ENCODE measurements around the gene MAML2.

MAML2 gene

GRCh38 chr11:96195671-96196070 is 147.3 kb downstream of the MAML2 start:
- no peaks in the 10 kb centered on the region for H3K36me3 ChIP-seq (ENCODE audit: control insufficient read depth in 4 of 4, insufficient read depth in 4 of 4, low read length in 3 of 4)
- WGBS (ENCODE audit: insufficient coverage), result 100% methylated on average over 1 of the region's 3 CpGs
- DNase-seq, result no peak
- H3K27ac ChIP-seq (ENCODE audit: insufficient read depth in 1 of 2, low read depth in 1 of 2, low read length in 2 of 2, poor library complexity in 1 of 2, severe bottlenecking in 2 of 2), result no peak overlapping the region
- POLR2A ChIA-PET, result no interaction called here
- H3K4me1 ChIP-seq (ENCODE audit: control extremely low read depth in 1 of 4, control insufficient read depth in 4 of 4, insufficient read depth in 4 of 4, low read length in 3 of 4), result peaks cover 0 to 17% (median 7%) of the 10 kb centered on the region in 4 experiments
- no peaks in the 10 kb centered on the region for H3K27me3 ChIP-seq (replicated peaks in 2 of 5; ENCODE audit: control insufficient read depth in 4 of 5, insufficient read depth in 5 of 5, low read length in 4 of 5)
- H3K9me3 ChIP-seq (ENCODE audit: control extremely low read depth in 1 of 5, control insufficient read depth in 4 of 5, insufficient read depth in 2 of 5, low read depth in 1 of 5, low read length in 4 of 5), result no peaks in the 10 kb centered on the region
- no peak overlapping the region for H3K4me3 ChIP-seq (ENCODE audit: control insufficient read depth in 1 of 7, extremely low read depth in 1 of 7, insufficient read depth in 4 of 7, low read depth in 2 of 7, low read length in 6 of 7)
- CTCF ChIA-PET, result interaction anchor here (1.3 to 1.4 kb wide), 2 partner anchors 10 to 148 kb away, joined by 3 read pairs; partner anchors contain the start of gene MAML2

- DNase-seq, result no peak
- no peak overlapping the region for H3K27ac ChIP-seq (ENCODE audit: insufficient read depth in 1 of 2, low read depth in 1 of 2, low read length in 2 of 2, poor library complexity in 1 of 2, severe bottlenecking in 2 of 2)
- H3K4me3 ChIP-seq (ENCODE audit: control insufficient read depth in 1 of 7, extremely low read depth in 1 of 7, insufficient read depth in 4 of 7, low read depth in 2 of 7, low read length in 6 of 7), result peak overlapping the region in 1 of 7 experiments; percentile 10
- H3K36me3 ChIP-seq (ENCODE audit: control insufficient read depth in 4 of 4, insufficient read depth in 4 of 4, low read length in 3 of 4), result no peaks in the 10 kb centered on the region
- H3K9me3 ChIP-seq (ENCODE audit: control extremely low read depth in 1 of 5, control insufficient read depth in 4 of 5, insufficient read depth in 2 of 5, low read depth in 1 of 5, low read length in 4 of 5), result no peaks in the 10 kb centered on the region
- ChIA-PET CTCF (interaction anchor here (1.3 to 1.4 kb wide), 4 partner anchors 11 to 148 kb away, joined by 3 to 4 read pairs (median 3); partner anchors contain the start of gene MAML2), POLR2A (interaction anchor here (0.6 kb wide), 1 partner anchor 60 kb away, joined by 3 read pairs; no protein-coding TSS in a partner anchor)
- no CpG with 5 or more reads among the region's 1 CpG for WGBS (ENCODE audit: insufficient coverage)
- peaks cover 0 to 17% (median 8%) of the 10 kb centered on the region in 4 experiments for H3K4me1 ChIP-seq (ENCODE audit: control extremely low read depth in 1 of 4, control insufficient read depth in 4 of 4, insufficient read depth in 4 of 4, low read length in 3 of 4)
- H3K27me3 ChIP-seq (replicated peaks in 2 of 5; ENCODE audit: control insufficient read depth in 4 of 5, insufficient read depth in 5 of 5, low read length in 4 of 5), result no peaks in the 10 kb centered on the region
These were observed 148.2 kb downstream of the MAML2 start for GRCh38 chr11:96194581-96195374.

GRCh38 chr11:96193745-96194443 is 149.1 kb downstream of the MAML2 start:
- 93% methylated on average over 2 of the region's 4 CpGs for WGBS (ENCODE audit: insufficient coverage)
- CTCF ChIA-PET, result interaction anchor here (1.3 to 1.4 kb wide), 3 partner anchors 26 to 149 kb away, joined by 3 to 4 read pairs (median 3); partner anchors contain the start of gene MAML2
- peak overlapping the region in 1 of 7 experiments; percentile 10 for H3K4me3 ChIP-seq (ENCODE audit: control insufficient read depth in 1 of 7, extremely low read depth in 1 of 7, insufficient read depth in 4 of 7, low read depth in 2 of 7, low read length in 6 of 7)
- DNase-seq, result peak in 1 of 3 donors; percentile 19
- peaks cover 2 to 21% (median 12%) of the 10 kb centered on the region in 4 experiments for H3K4me1 ChIP-seq (ENCODE audit: control extremely low read depth in 1 of 4, control insufficient read depth in 4 of 4, insufficient read depth in 4 of 4, low read length in 3 of 4)
- H3K27ac ChIP-seq (ENCODE audit: insufficient read depth in 1 of 2, low read depth in 1 of 2, low read length in 2 of 2, poor library complexity in 1 of 2, severe bottlenecking in 2 of 2), result no peak overlapping the region
- no peaks in the 10 kb centered on the region for H3K36me3 ChIP-seq (ENCODE audit: control insufficient read depth in 4 of 4, insufficient read depth in 4 of 4, low read length in 3 of 4)
- POLR2A ChIA-PET, result interaction anchor here (0.6 to 0.7 kb wide), 2 partner anchors 61 to 89 kb away, joined by 3 read pairs; no protein-coding TSS in a partner anchor
- no peaks in the 10 kb centered on the region for H3K27me3 ChIP-seq (replicated peaks in 2 of 5; ENCODE audit: control insufficient read depth in 4 of 5, insufficient read depth in 5 of 5, low read length in 4 of 5)
- H3K9me3 ChIP-seq (ENCODE audit: control extremely low read depth in 1 of 5, control insufficient read depth in 4 of 5, insufficient read depth in 2 of 5, low read depth in 1 of 5, low read length in 4 of 5), result no peaks in the 10 kb centered on the region

- H3K9me3 ChIP-seq (ENCODE audit: control extremely low read depth in 1 of 5, control insufficient read depth in 4 of 5, insufficient read depth in 2 of 5, low read depth in 1 of 5, low read length in 4 of 5), result no peaks in the 10 kb centered on the region
- 100% methylated on average over 1 of the region's 4 CpGs for WGBS (ENCODE audit: insufficient coverage)
- peaks cover 8 to 26% (median 15%) of the 10 kb centered on the region in 4 experiments for H3K4me1 ChIP-seq (ENCODE audit: control extremely low read depth in 1 of 4, control insufficient read depth in 4 of 4, insufficient read depth in 4 of 4, low read length in 3 of 4)
- no peak for DNase-seq
- H3K36me3 ChIP-seq (ENCODE audit: control insufficient read depth in 4 of 4, insufficient read depth in 4 of 4, low read length in 3 of 4), result no peaks in the 10 kb centered on the region
- no peak overlapping the region for H3K27ac ChIP-seq (ENCODE audit: insufficient read depth in 1 of 2, low read depth in 1 of 2, low read length in 2 of 2, poor library complexity in 1 of 2, severe bottlenecking in 2 of 2)
- CTCF ChIA-PET, result interaction anchor here (1.1 kb wide), 1 partner anchor 151 kb away, joined by 3 read pairs; the partner anchor contains the start of gene MAML2
- H3K27me3 ChIP-seq (replicated peaks in 2 of 5; ENCODE audit: control insufficient read depth in 4 of 5, insufficient read depth in 5 of 5, low read length in 4 of 5), result no peaks in the 10 kb centered on the region
- POLR2A ChIA-PET, result interaction anchor here (0.6 kb wide), 2 partner anchors 172 to 192 kb away, joined by 3 read pairs; no protein-coding TSS in a partner anchor
- no peak overlapping the region for H3K4me3 ChIP-seq (ENCODE audit: control insufficient read depth in 1 of 7, extremely low read depth in 1 of 7, insufficient read depth in 4 of 7, low read depth in 2 of 7, low read length in 6 of 7)
These were observed 151.2 kb downstream of the MAML2 start for GRCh38 chr11:96191752-96192151.

DNA sequence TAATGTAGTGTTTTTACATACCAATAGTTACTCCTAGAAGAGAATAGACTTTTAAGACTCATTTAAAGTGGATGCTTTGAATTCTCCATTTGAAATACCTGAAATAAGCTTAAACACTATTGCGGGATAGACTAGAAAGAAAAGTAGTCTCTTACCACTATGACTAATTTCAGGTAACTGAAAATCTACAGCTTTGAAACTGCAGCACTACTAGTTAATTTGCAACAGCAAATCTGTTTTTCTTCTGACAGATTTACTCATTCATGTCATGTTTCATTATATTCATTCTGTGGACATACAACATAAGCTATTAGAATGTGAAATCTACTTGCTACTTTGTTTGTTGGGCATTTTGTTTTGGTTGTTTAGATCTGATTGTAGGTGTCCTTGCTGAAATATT is 153.6 kb downstream of the MAML2 start:
- no peaks in the 10 kb centered on the region for H3K36me3 ChIP-seq (ENCODE audit: control insufficient read depth in 4 of 4, insufficient read depth in 4 of 4, low read length in 3 of 4)
- POLR2A ChIA-PET, result no interaction called here
- H3K27me3 ChIP-seq (replicated peaks in 2 of 5; ENCODE audit: control insufficient read depth in 4 of 5, insufficient read depth in 5 of 5, low read length in 4 of 5), result no peaks in the 10 kb centered on the region
- H3K4me1 ChIP-seq (ENCODE audit: control extremely low read depth in 1 of 4, control insufficient read depth in 4 of 4, insufficient read depth in 4 of 4, low read length in 3 of 4), result peaks cover 8 to 23% (median 14%) of the 10 kb centered on the region in 4 experiments
- no peaks in the 10 kb centered on the region for H3K9me3 ChIP-seq (ENCODE audit: control extremely low read depth in 1 of 5, control insufficient read depth in 4 of 5, insufficient read depth in 2 of 5, low read depth in 1 of 5, low read length in 4 of 5)
- no peak for DNase-seq
- CTCF ChIA-PET, result interaction anchor here (1.1 kb wide), 1 partner anchor 11 kb away, joined by 3 read pairs; no protein-coding TSS in a partner anchor
- WGBS (ENCODE audit: insufficient coverage), result 100% methylated on average over 1 of the region's 1 CpG
- no peak overlapping the region for H3K27ac ChIP-seq (ENCODE audit: insufficient read depth in 1 of 2, low read depth in 1 of 2, low read length in 2 of 2, poor library complexity in 1 of 2, severe bottlenecking in 2 of 2)
- H3K4me3 ChIP-seq (ENCODE audit: control insufficient read depth in 1 of 7, extremely low read depth in 1 of 7, insufficient read depth in 4 of 7, low read depth in 2 of 7, low read length in 6 of 7), result no peak overlapping the region

DNA sequence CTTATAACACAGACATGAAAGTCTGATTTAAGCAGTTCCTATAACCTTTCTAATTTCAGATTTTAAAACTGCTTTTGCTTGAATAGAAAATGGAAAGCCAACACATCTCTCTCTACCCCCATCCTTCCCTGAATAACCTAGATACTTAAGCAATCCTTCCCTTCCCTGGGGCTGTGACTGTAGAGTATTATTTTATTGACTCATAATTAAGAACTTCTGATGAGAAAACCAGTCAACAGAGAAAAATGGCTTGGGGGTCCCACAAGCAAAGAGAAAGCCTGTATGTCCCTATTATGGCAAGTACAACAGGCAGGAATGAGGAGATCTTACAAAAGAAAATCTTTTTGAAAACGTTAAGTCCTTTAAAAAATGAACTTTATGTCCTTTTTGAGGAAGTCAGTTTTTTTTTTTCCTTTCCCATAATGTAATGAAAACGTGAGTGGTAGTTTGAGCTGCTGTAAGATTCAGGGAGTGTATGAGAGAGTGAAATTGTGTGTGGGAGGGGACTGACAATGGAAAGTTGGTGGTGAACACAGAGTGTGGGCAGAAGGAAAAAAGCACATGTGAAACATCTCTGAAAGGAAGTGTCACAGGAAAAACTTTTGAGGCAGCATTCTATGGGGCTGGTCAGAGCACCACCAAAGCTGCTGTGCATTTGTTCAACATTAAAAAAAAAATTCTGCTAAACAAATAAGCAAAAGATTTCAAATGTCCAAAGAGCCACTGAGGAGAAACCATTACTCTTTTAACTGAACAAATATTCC is 154.6 kb downstream of the MAML2 start:
- Histone ChIP-seq H3K9me3 (ENCODE audit: control extremely low read depth in 1 of 5, control insufficient read depth in 4 of 5, insufficient read depth in 2 of 5, low read depth in 1 of 5, low read length in 4 of 5) (no peaks in the 10 kb centered on the region), H3K4me3 (ENCODE audit: control insufficient read depth in 1 of 7, extremely low read depth in 1 of 7, insufficient read depth in 4 of 7, low read depth in 2 of 7, low read length in 6 of 7) (no peak overlapping the region), H3K36me3 (ENCODE audit: control insufficient read depth in 4 of 4, insufficient read depth in 4 of 4, low read length in 3 of 4) (no peaks in the 10 kb centered on the region), H3K4me1 (ENCODE audit: control extremely low read depth in 1 of 4, control insufficient read depth in 4 of 4, insufficient read depth in 4 of 4, low read length in 3 of 4) (peaks cover 8 to 16% (median 10%) of the 10 kb centered on the region in 4 experiments), H3K27me3 (replicated peaks in 2 of 5; ENCODE audit: control insufficient read depth in 4 of 5, insufficient read depth in 5 of 5, low read length in 4 of 5) (no peaks in the 10 kb centered on the region), H3K27ac (ENCODE audit: insufficient read depth in 1 of 2, low read depth in 1 of 2, low read length in 2 of 2, poor library complexity in 1 of 2, severe bottlenecking in 2 of 2) (no peak overlapping the region)
- CTCF ChIA-PET, result interaction anchor here (1.1 kb wide), 1 partner anchor 12 kb away, joined by 3 read pairs; no protein-coding TSS in a partner anchor
- 0% methylated on average over 1 of the region's 2 CpGs for WGBS (ENCODE audit: insufficient coverage)
- POLR2A ChIA-PET, result interaction anchor here (0.5 kb wide), 1 partner anchor 838 kb away, joined by 3 read pairs; no protein-coding TSS in a partner anchor
- peak in 2 of 3 donors; percentile 14 to 23 for DNase-seq
